ENCODE measurements around the gene APOE. TPM values are rescaled to one million over a fixed set of nuclear protein-coding genes. Genes with fewer than 3 reads are reported as not detected.
"Not testable (repeated sequence)": the region's sequence is repeated elsewhere in the genome, so short reads cannot be mapped to it uniquely, and the experiment has no call there.

APOE gene
- 3.3 and 7.0 TPM in 2 replicates for total RNA-seq (2022)
- Bru-seq, nascent RNA = percentile 31 among the genes with signal in this experiment
- percentile 69 among the genes with signal in this experiment for BruChase-seq, experiment 1, labeled RNA remaining after a 6-hour chase
- percentile 49 among the genes with signal in this experiment for BruChase-seq, experiment 2, labeled RNA remaining after a 2-hour chase
- long read RNA-seq, partial matches to known transcripts = 0 of 2 reads
- long read RNA-seq, other reads (novel, unspliced or antisense) = 0 of 2 reads

- no peak for TF ChIP-seq CTCF (IDR thresholded peaks at IDR 0.05; ENCODE audit: unreplicated experiment)
- ChIA-PET POLR2A (interaction anchor here (1.1 kb wide), 1 partner anchor 49 kb away, joined by 4 read pairs; the partner anchor contains the start of gene CLPTM1), CTCF (interaction anchor here (0.7 to 3.9 kb wide), 5 partner anchors 10 to 61 kb away, joined by 3 to 49 read pairs (median 4); no protein-coding TSS in a partner anchor)
- no peak for DNase-seq (ENCODE audit: unreplicated experiment)
- intact Hi-C loops (cut with micrococcal nuclease) = no loop called here
- H3K27me3 Mint-ChIP-seq (ENCODE audit: insufficient read depth, unreplicated experiment) = peaks cover 10% of the 10 kb centered on the region
- BruUV-seq (replicated peaks) = no TSS peak
- peaks cover 12% of the 10 kb centered on the region for H3K4me1 Mint-ChIP-seq (ENCODE audit: insufficient read depth, unreplicated experiment)
- no peaks in the 10 kb centered on the region for H3K9me3 Mint-ChIP-seq (ENCODE audit: unreplicated experiment)
- peak within 1 kb of the TSS; percentile 43 for H3K27ac Mint-ChIP-seq (ENCODE audit: low read depth, unreplicated experiment)
- H3K4me3 Mint-ChIP-seq (ENCODE audit: unreplicated experiment) = peak within 1 kb of the TSS; percentile 4
- H3K36me3 Mint-ChIP-seq (ENCODE audit: insufficient read depth, unreplicated experiment) = peaks cover 36% of the 10 kb centered on the region
These were observed at the start of gene APOE for GRCh38 chr19:44905437-44906160. APOE (plus strand) TSS chr19:44905796; CDS start chr19:44906625, 829 bp downstream.

- Mint-ChIP-seq H3K4me3 (ENCODE audit: unreplicated experiment) (no peak overlapping the region), H3K4me1 (ENCODE audit: insufficient read depth, unreplicated experiment) (peaks cover 6% of the 10 kb centered on the region), H3K36me3 (ENCODE audit: insufficient read depth, unreplicated experiment) (peaks cover 11% of the 10 kb centered on the region), H3K27ac (ENCODE audit: low read depth, unreplicated experiment) (no peak overlapping the region), H3K9me3 (ENCODE audit: unreplicated experiment) (no peaks in the 10 kb centered on the region), H3K27me3 (ENCODE audit: insufficient read depth, unreplicated experiment) (no peaks in the 10 kb centered on the region)
- no peak for DNase-seq (ENCODE audit: unreplicated experiment)
- ChIA-PET POLR2A (interaction anchor here (0.6 kb wide), 1 partner anchor 11 kb away, joined by 4 read pairs; no protein-coding TSS in a partner anchor), CTCF (interaction anchor here (0.8 to 2.9 kb wide), 2 partner anchors 9 to 72 kb away, joined by 3 to 9 read pairs; no protein-coding TSS in a partner anchor)
- intact Hi-C loops (cut with micrococcal nuclease) = no loop called here
- BruUV-seq (replicated peaks) = no TSS peak
- no peak for TF ChIP-seq CTCF (IDR thresholded peaks at IDR 0.05; ENCODE audit: unreplicated experiment)
These were observed 49.0 kb upstream of the APOE start for GRCh38 chr19:44856421-44857083.

- Mint-ChIP-seq H3K27me3 (ENCODE audit: insufficient read depth, unreplicated experiment) (no peaks in the 10 kb centered on the region), H3K4me3 (ENCODE audit: unreplicated experiment) (no peak overlapping the region)
- POLR2A ChIA-PET = interaction anchor here (0.7 kb wide), 1 partner anchor 32 kb away, joined by 3 read pairs; no protein-coding TSS in a partner anchor
These were observed 47.8 kb upstream of the APOE start for GRCh38 chr19:44857837-44858236.

GRCh38 chr19:44861576-44861975, 44.0 kb upstream of the APOE start:
- H3K4me3 Mint-ChIP-seq (ENCODE audit: unreplicated experiment); POLR2A ChIA-PET; H3K9me3 Mint-ChIP-seq (ENCODE audit: unreplicated experiment); DNase-seq (ENCODE audit: unreplicated experiment); H3K27ac Mint-ChIP-seq (ENCODE audit: low read depth, unreplicated experiment); intact Hi-C loops (cut with micrococcal nuclease); H3K4me1 Mint-ChIP-seq (ENCODE audit: insufficient read depth, unreplicated experiment); BruUV-seq (replicated peaks); H3K27me3 Mint-ChIP-seq (ENCODE audit: insufficient read depth, unreplicated experiment); CTCF ChIA-PET; H3K36me3 Mint-ChIP-seq (ENCODE audit: insufficient read depth, unreplicated experiment): not testable (repeated sequence)

More at GRCh38 chr19:44857837-44858236, 47.8 kb upstream of the APOE start:
- intact Hi-C loops (cut with micrococcal nuclease) = no loop called here
- no peak for TF ChIP-seq CTCF (IDR thresholded peaks at IDR 0.05; ENCODE audit: unreplicated experiment)
- Mint-ChIP-seq H3K4me1 (ENCODE audit: insufficient read depth, unreplicated experiment) (peaks cover 6% of the 10 kb centered on the region), H3K36me3 (ENCODE audit: insufficient read depth, unreplicated experiment) (peaks cover 11% of the 10 kb centered on the region), H3K27ac (ENCODE audit: low read depth, unreplicated experiment) (no peak overlapping the region), H3K9me3 (ENCODE audit: unreplicated experiment) (no peaks in the 10 kb centered on the region)
- DNase-seq (ENCODE audit: unreplicated experiment) = no peak
- CTCF ChIA-PET = interaction anchor here (0.6 to 2.9 kb wide), 4 partner anchors 12 to 622 kb away, joined by 3 to 9 read pairs (median 4); partner anchors contain the start of gene NECTIN2
- BruUV-seq (replicated peaks) = no TSS peak

Measured in MCF 10A (cell line).